CD14-positive monocyte (primary cell): Measurements from ENCODE around the gene FBXL13. TPM values are rescaled to one million over a fixed set of nuclear protein-coding genes. Genes with fewer than 3 reads are reported as not detected.

Experiments
- DNase-seq, 3 donors: peaks; one replicate each; pipeline ENCODE4 v3.0.0-alpha.2; 2011 to 2022
- H2AFZ ChIP-seq: 2 replicates; pipeline ENCODE4 v1.6.0; 2012; ENCODE audit warnings: mild to moderate bottlenecking, low read depth, low read length, inconsistent platforms; ENCODE audit not compliant: insufficient read depth, poor library complexity, severe bottlenecking
- H3K27ac ChIP-seq, 2 donors: 1 replicate in 1 of 2; 2 replicates in 1 of 2; pipeline ENCODE4 v1.5.1; 2012 to 2013; ENCODE audit warnings: low read length in 2 of 2, control low read depth in 1 of 2, inconsistent platforms in 1 of 2, low read depth in 1 of 2, mild to moderate bottlenecking in 1 of 2
- H3K27me3 ChIP-seq, 2 donors: one replicate each; pipeline versions ENCODE4 v1.6.0 to v1.6.1; 2011 to 2013; ENCODE audit warnings: low read length in 2 of 2; ENCODE audit not compliant: control insufficient read depth in 2 of 2, insufficient read depth in 2 of 2
- H3K36me3 ChIP-seq, 2 donors: replicated peaks in 1 of 2; 1 replicate in 1 of 2; 2 replicates in 1 of 2; pipeline versions ENCODE4 v1.5.1 to v1.6.1; 2012 to 2013; ENCODE audit warnings: low read length in 2 of 2, control low read depth in 1 of 2, inconsistent platforms in 1 of 2, mild to moderate bottlenecking in 1 of 2; ENCODE audit not compliant: insufficient read depth in 2 of 2, control insufficient read depth in 1 of 2
- H3K4me1 ChIP-seq, 2 donors: 1 replicate in 1 of 2; 2 replicates in 1 of 2; pipeline versions ENCODE4 v1.5.1 to v1.6.1; 2012 to 2013; ENCODE audit warnings: low read length in 2 of 2, control low read depth in 1 of 2, inconsistent platforms in 1 of 2, mild to moderate bottlenecking in 1 of 2, moderate library complexity in 1 of 2; ENCODE audit not compliant: insufficient read depth in 2 of 2, control insufficient read depth in 1 of 2
- H3K4me2 ChIP-seq: replicated peaks from 2 replicates; pipeline ENCODE3; 2012; ENCODE audit warnings: low read length, moderate library complexity, mild to moderate bottlenecking; ENCODE audit not compliant: poor library complexity, severe bottlenecking; ENCODE audit errors: extremely low read depth
- H3K4me3 ChIP-seq, 3 experiments: fragments of 200-600 bp in 1 of 3; sonication (generic) in 1 of 3; replicated peaks in 1 of 3; 1 replicate in 2 of 3; 2 replicates in 1 of 3; pipeline ENCODE4 v1.5.1; 2011 to 2013; ENCODE audit warnings: low read length in 3 of 3, mild to moderate bottlenecking in 3 of 3, control low read depth in 2 of 3, low read depth in 2 of 3, inconsistent platforms in 1 of 3, moderate library complexity in 1 of 3
- H3K79me2 ChIP-seq: 2 replicates; pipeline ENCODE4 v1.6.0; 2012; ENCODE audit warnings: mild to moderate bottlenecking, control low read depth, inconsistent platforms, low read length, moderate library complexity; ENCODE audit not compliant: insufficient read depth
- H3K9ac ChIP-seq: 2 replicates; pipeline ENCODE4 v1.6.0; 2017; ENCODE audit warnings: low read length, mild to moderate bottlenecking; ENCODE audit not compliant: insufficient read depth, poor library complexity, severe bottlenecking
- H3K9me3 ChIP-seq, 2 donors: replicated peaks in 1 of 2; 1 replicate in 1 of 2; 2 replicates in 1 of 2; pipeline versions ENCODE4 v1.5.1 to v1.6.1; 2012 to 2013; ENCODE audit warnings: low read length in 2 of 2, control low read depth in 1 of 2; ENCODE audit not compliant: control insufficient read depth in 1 of 2, insufficient read depth in 1 of 2
- H4K20me1 ChIP-seq: 2 replicates; pipeline ENCODE4 v1.6.0; 2012; ENCODE audit warnings: mild to moderate bottlenecking, low read length, control low read depth, moderate library complexity; ENCODE audit not compliant: insufficient read depth
- H3K27ac Mint-ChIP-seq, 7 donors: one replicate each; pipeline ENCODE4 v1.8.0; 2020; ENCODE audit warnings: mild to moderate bottlenecking in 7 of 7, mixed read lengths in 7 of 7, moderate library complexity in 6 of 7, inconsistent platforms in 2 of 7
- H3K27me3 Mint-ChIP-seq, 3 donors: one replicate each; pipeline ENCODE4 v1.8.0; 2021 to 2022; ENCODE audit warnings: low read depth in 3 of 3, mild to moderate bottlenecking in 3 of 3, mixed read lengths in 3 of 3, moderate library complexity in 3 of 3, inconsistent platforms in 1 of 3
- H3K36me3 Mint-ChIP-seq, 2 donors: one replicate each; pipeline ENCODE4 v1.8.0; 2020; ENCODE audit warnings: mixed read lengths in 2 of 2, inconsistent platforms in 1 of 2, mild to moderate bottlenecking in 1 of 2
- H3K4me1 Mint-ChIP-seq: one replicate; pipeline ENCODE4 v1.8.0; 2020; ENCODE audit warnings: mild to moderate bottlenecking, mixed read lengths
- H3K4me3 Mint-ChIP-seq, 2 donors: one replicate each; pipeline ENCODE4 v1.8.0; 2020; ENCODE audit warnings: mild to moderate bottlenecking in 2 of 2, mixed read lengths in 2 of 2, moderate library complexity in 1 of 2
- H3K9me3 Mint-ChIP-seq, 7 donors: one replicate each; pipeline ENCODE4 v1.8.0; 2020 to 2022; ENCODE audit warnings: mixed read lengths in 7 of 7, mild to moderate bottlenecking in 6 of 7, moderate library complexity in 6 of 7, inconsistent platforms in 2 of 7
- CTCF ChIP-seq: fragments of 200-600 bp; IDR thresholded peaks from one replicate; pipeline ENCODE4 v1.8.0; 2022; ENCODE audit warnings: antibody characterized with exemption, mild to moderate bottlenecking
- WGBS: methylation state at CpG from one replicate; pipeline ENCODE4 v1.1.5; 2013; ENCODE audit warnings: missing lambda C conversion rate; ENCODE audit not compliant: insufficient coverage; 5-methylcytosine and 5-hydroxymethylcytosine counted together
- intact Hi-C, 2 donors: fragments of 100-400 bp; cut with micrococcal nuclease; formaldehyde crosslinking; loops; one replicate each; pipeline versions ENCODE4 v1.15.0 to v1.15.1; 2023
- polyA plus RNA-seq, 3 donors: library from polyadenylated mRNA; depleted of rRNA in 1 of 3; unstranded in 2 of 3; stranded (reverse) in 1 of 3; fragments of 300-500 nt in 2 of 3; fragments of >200 nt in 1 of 3; fragmentation: Illumina TruSeq in 2 of 3; gene quantifications; 1 replicate in 2 of 3; 2 replicates in 1 of 3; pipeline ENCODE4 v1.2.3, GENCODE V29; 2012 to 2021

Gene FBXL13
- polyA plus RNA-seq, 3 donors, result 0.05 TPM; not detected in 2

GRCh38 chr7:103003004-103003403, 71.6 kb downstream of the FBXL13 start:
- peaks cover 19 to 31% (median 29%) of the 10 kb centered on the region in 7 donors for H3K9me3 Mint-ChIP-seq

GRCh38 chr7:103001210-103001609, 73.4 kb downstream of the FBXL13 start:
- Histone ChIP-seq H3K4me2 (no peak overlapping the region), H3K9me3 (peaks cover 17 to 19% of the 10 kb centered on the region in 2 donors), H4K20me1 (no peaks in the 10 kb centered on the region), H3K9ac (no peak overlapping the region), H3K4me1 (no peaks in the 10 kb centered on the region), H3K79me2 (no peaks in the 10 kb centered on the region), H2AFZ (no peak overlapping the region), H3K4me3 (no peak overlapping the region), H3K36me3 (no peaks in the 10 kb centered on the region), H3K27ac (no peak overlapping the region), H3K27me3 (no peaks in the 10 kb centered on the region)
- H3K4me1 Mint-ChIP-seq, result no peaks in the 10 kb centered on the region
- 94% methylated on average over 2 of the region's 2 CpGs for WGBS
- H3K9me3 Mint-ChIP-seq, result peaks cover 19 to 29% (median 29%) of the 10 kb centered on the region in 7 donors
- intact Hi-C loops, result no loop called here
- no peak for DNase-seq
- H3K27ac Mint-ChIP-seq, result no peak overlapping the region
- H3K27me3 Mint-ChIP-seq, result peaks cover 0 to 1% (median 0%) of the 10 kb centered on the region in 3 donors
- H3K36me3 Mint-ChIP-seq, result peaks cover 0 to 6% of the 10 kb centered on the region in 2 donors
- TF ChIP-seq CTCF, result no peak
- H3K4me3 Mint-ChIP-seq, result no peak overlapping the region

More at GRCh38 chr7:103003004-103003403, 71.6 kb downstream of the FBXL13 start:
- Histone ChIP-seq H3K4me2 (no peak overlapping the region), H3K9me3 (peaks cover 17 to 19% of the 10 kb centered on the region in 2 donors), H3K4me1 (no peaks in the 10 kb centered on the region), H2AFZ (no peak overlapping the region), H3K36me3 (no peaks in the 10 kb centered on the region), H3K4me3 (no peak overlapping the region), H3K27me3 (no peaks in the 10 kb centered on the region), H3K27ac (no peak overlapping the region), H3K9ac (no peak overlapping the region), H4K20me1 (no peaks in the 10 kb centered on the region), H3K79me2 (no peaks in the 10 kb centered on the region)
- H3K27me3 Mint-ChIP-seq, result peaks cover 0 to 1% (median 0%) of the 10 kb centered on the region in 3 donors
- no CpG with 5 or more reads among the region's 1 CpG for WGBS
- no peak overlapping the region for H3K4me3 Mint-ChIP-seq
- H3K27ac Mint-ChIP-seq, result no peak overlapping the region
- no peak for TF ChIP-seq CTCF
- H3K4me1 Mint-ChIP-seq, result peaks cover 4% of the 10 kb centered on the region
- DNase-seq, result no peak
- peaks cover 0 to 6% of the 10 kb centered on the region in 2 donors for H3K36me3 Mint-ChIP-seq
- intact Hi-C loops, result no loop called here
